ENCODE measurements around the gene SIGLEC10.

SIGLEC10 gene

GRCh38 chr19:51372649-51373504 is 44.6 kb downstream of the SIGLEC10 start, which contains the start of gene NKG7:
Gene NKG7, minus strand, starts transcription at chr19:51372654. Its CDS starts 119 bp downstream, at chr19:51372535.
- peaks cover 4% of the 10 kb centered on the region for H3K4me1 ChIP-seq (ENCODE audit: insufficient read depth, insufficient read length)
- H3K9me3 ChIP-seq (ENCODE audit: insufficient read depth, low read length): no peaks in the 10 kb centered on the region
- no peak for TF ChIP-seq YY1 (IDR thresholded peaks at IDR 0.05; ENCODE audit: insufficient read depth, insufficient read length)
- TF ChIP-seq ZNF274 (IDR thresholded peaks at IDR 0.05; ENCODE audit: low read depth, low read length): no peak
- TF ChIP-seq SUZ12 (IDR thresholded peaks at IDR 0.05; ENCODE audit: extremely low read depth, insufficient read depth, insufficient read length): no peak
- H3K36me3 ChIP-seq (ENCODE audit: insufficient read depth, insufficient read length, low read length): no peaks in the 10 kb centered on the region
- H3K4me3 ChIP-seq (ENCODE audit: insufficient read length, low read depth): no peak within 1 kb of the TSS
- H3K9ac ChIP-seq (ENCODE audit: insufficient read length, low read depth): no peak within 1 kb of the TSS
- no peaks in the 10 kb centered on the region for H3K27me3 ChIP-seq (ENCODE audit: insufficient read depth, insufficient read length)
- DNase-seq (ENCODE audit: low read depth, low spot score): no peak

- Histone ChIP-seq H3K27me3 (ENCODE audit: insufficient read depth, insufficient read length) (no peaks in the 10 kb centered on the region), H3K9ac (ENCODE audit: insufficient read length, low read depth) (no peak overlapping the region), H3K9me3 (ENCODE audit: insufficient read depth, low read length) (no peaks in the 10 kb centered on the region), H3K36me3 (ENCODE audit: insufficient read depth, insufficient read length, low read length) (no peaks in the 10 kb centered on the region), H3K4me1 (ENCODE audit: insufficient read depth, insufficient read length) (peaks cover 4% of the 10 kb centered on the region), H3K4me3 (ENCODE audit: insufficient read length, low read depth) (no peak overlapping the region)
- TF ChIP-seq SUZ12 (IDR thresholded peaks at IDR 0.05; ENCODE audit: extremely low read depth, insufficient read depth, insufficient read length) (no peak), ZNF274 (IDR thresholded peaks at IDR 0.05; ENCODE audit: low read depth, low read length) (no peak), YY1 (IDR thresholded peaks at IDR 0.05; ENCODE audit: insufficient read depth, insufficient read length) (no peak)
- DNase-seq (ENCODE audit: low read depth, low spot score): no peak
These were observed 45.3 kb downstream of the SIGLEC10 start for GRCh38 chr19:51372021-51372648.

- Histone ChIP-seq H3K9ac (ENCODE audit: insufficient read length, low read depth) (no peak overlapping the region), H3K4me3 (ENCODE audit: insufficient read length, low read depth) (no peak overlapping the region), H3K27me3 (ENCODE audit: insufficient read depth, insufficient read length) (no peaks in the 10 kb centered on the region), H3K36me3 (ENCODE audit: insufficient read depth, insufficient read length, low read length) (no peaks in the 10 kb centered on the region), H3K4me1 (ENCODE audit: insufficient read depth, insufficient read length) (peaks cover 4% of the 10 kb centered on the region), H3K9me3 (ENCODE audit: insufficient read depth, low read length) (no peaks in the 10 kb centered on the region)
- TF ChIP-seq ZNF274 (IDR thresholded peaks at IDR 0.05; ENCODE audit: low read depth, low read length) (no peak), SUZ12 (IDR thresholded peaks at IDR 0.05; ENCODE audit: extremely low read depth, insufficient read depth, insufficient read length) (no peak), YY1 (IDR thresholded peaks at IDR 0.05; ENCODE audit: insufficient read depth, insufficient read length) (no peak)
- no peak for DNase-seq (ENCODE audit: low read depth, low spot score)
These were observed 46.2 kb downstream of the SIGLEC10 start for GRCh38 chr19:51371186-51371690.

GRCh38 chr19:51370230-51370629 is 47.2 kb downstream of the SIGLEC10 start:
- Histone ChIP-seq H3K9ac (ENCODE audit: insufficient read length, low read depth) (no peak overlapping the region), H3K4me3 (ENCODE audit: insufficient read length, low read depth) (no peak overlapping the region), H3K4me1 (ENCODE audit: insufficient read depth, insufficient read length) (peaks cover 4% of the 10 kb centered on the region), H3K27me3 (ENCODE audit: insufficient read depth, insufficient read length) (no peaks in the 10 kb centered on the region), H3K36me3 (ENCODE audit: insufficient read depth, insufficient read length, low read length) (no peaks in the 10 kb centered on the region), H3K9me3 (ENCODE audit: insufficient read depth, low read length) (no peaks in the 10 kb centered on the region)
- no peak for DNase-seq (ENCODE audit: low read depth, low spot score)
- TF ChIP-seq ZNF274 (IDR thresholded peaks at IDR 0.05; ENCODE audit: low read depth, low read length) (no peak), YY1 (IDR thresholded peaks at IDR 0.05; ENCODE audit: insufficient read depth, insufficient read length) (no peak), SUZ12 (IDR thresholded peaks at IDR 0.05; ENCODE audit: extremely low read depth, insufficient read depth, insufficient read length) (no peak)

GRCh38 chr19:51368366-51369282 is 48.8 kb downstream of the SIGLEC10 start, which contains the start of gene CLDND2:
Gene CLDND2, minus strand, starts transcription at chr19:51369003. Its CDS starts 426 bp downstream, at chr19:51368577.
- TF ChIP-seq YY1 (IDR thresholded peaks at IDR 0.05; ENCODE audit: insufficient read depth, insufficient read length) (no peak), ZNF274 (IDR thresholded peaks at IDR 0.05; ENCODE audit: low read depth, low read length) (no peak), SUZ12 (IDR thresholded peaks at IDR 0.05; ENCODE audit: extremely low read depth, insufficient read depth, insufficient read length) (no peak)
- Histone ChIP-seq H3K9me3 (ENCODE audit: insufficient read depth, low read length) (no peaks in the 10 kb centered on the region), H3K36me3 (ENCODE audit: insufficient read depth, insufficient read length, low read length) (no peaks in the 10 kb centered on the region), H3K4me3 (ENCODE audit: insufficient read length, low read depth) (peak within 1 kb of the TSS; percentile 65), H3K4me1 (ENCODE audit: insufficient read depth, insufficient read length) (peaks cover 4% of the 10 kb centered on the region), H3K9ac (ENCODE audit: insufficient read length, low read depth) (peak within 1 kb of the TSS; percentile 90), H3K27me3 (ENCODE audit: insufficient read depth, insufficient read length) (no peaks in the 10 kb centered on the region)
- no peak for DNase-seq (ENCODE audit: low read depth, low spot score)

GRCh38 chr19:51367565-51368365 is 49.7 kb downstream of the SIGLEC10 start:
- Histone ChIP-seq H3K27me3 (ENCODE audit: insufficient read depth, insufficient read length) (no peaks in the 10 kb centered on the region), H3K36me3 (ENCODE audit: insufficient read depth, insufficient read length, low read length) (no peaks in the 10 kb centered on the region)
- DNase-seq (ENCODE audit: low read depth, low spot score): peak; percentile 95

More at GRCh38 chr19:51367565-51368365, 49.7 kb downstream of the SIGLEC10 start:
- H3K4me3 ChIP-seq (ENCODE audit: insufficient read length, low read depth): peak overlapping the region; percentile 83
- no peak for TF ChIP-seq ZNF274 (IDR thresholded peaks at IDR 0.05; ENCODE audit: low read depth, low read length)
- no peak for TF ChIP-seq SUZ12 (IDR thresholded peaks at IDR 0.05; ENCODE audit: extremely low read depth, insufficient read depth, insufficient read length)
- no peak for TF ChIP-seq YY1 (IDR thresholded peaks at IDR 0.05; ENCODE audit: insufficient read depth, insufficient read length)
- H3K4me1 ChIP-seq (ENCODE audit: insufficient read depth, insufficient read length): peaks cover 4% of the 10 kb centered on the region
- peak overlapping the region; percentile 90 for H3K9ac ChIP-seq (ENCODE audit: insufficient read length, low read depth)
- H3K9me3 ChIP-seq (ENCODE audit: insufficient read depth, low read length): no peaks in the 10 kb centered on the region

Measured in NT2/D1 (cell line).